GM18873 (cell line): ENCODE data around the gene SLC25A51.
"Not testable (repeated sequence)": the region's sequence is repeated elsewhere in the genome, so short reads cannot be mapped to it uniquely, and the experiment has no call there.

Experiments used
- ATAC-seq: cut with Tn5 transposase; IDR thresholded peaks from one replicate; pipeline ENCODE4 v1.9.1; 2021; ENCODE audit warnings: mild to moderate bottlenecking, moderate library complexity, moderate number of reproducible peaks; ENCODE audit not compliant: unreplicated experiment, low FRiP score

The SLC25A51 gene

GRCh38 chr9:37908283-37908682 is 4.4 kb upstream of the SLC25A51 start:
- ATAC-seq: no peak

GRCh38 chr9:37906312-37907239 is 2.6 kb upstream of the SLC25A51 start:
- ATAC-seq: no peak

GRCh38 chr9:37905776-37906175 is 1.8 kb upstream of the SLC25A51 start:
- ATAC-seq: no peak

- ATAC-seq: no peak
Observed at GRCh38 chr9:37905131-37905505, 1.2 kb upstream of the SLC25A51 start.

- ATAC-seq: no peak
Observed at GRCh38 chr9:37904445-37905130, 661 bp upstream of the SLC25A51 start.

GRCh38 chr9:37902796-37903646 is 906 bp downstream of the SLC25A51 start:
- peak; percentile 6 for ATAC-seq

GRCh38 chr9:37902131-37902530 is 1.8 kb downstream of the SLC25A51 start:
- no peak for ATAC-seq

GRCh38 chr9:37899041-37899440 is 4.9 kb downstream of the SLC25A51 start:
- ATAC-seq: no peak

- ATAC-seq: no peak
Observed at GRCh38 chr9:37897665-37898064, 6.3 kb downstream of the SLC25A51 start.

GRCh38 chr9:37892063-37892462 is 11.9 kb downstream of the SLC25A51 start:
- no peak for ATAC-seq

- not testable (repeated sequence) for ATAC-seq
Observed at GRCh38 chr9:37891042-37891441, 12.9 kb downstream of the SLC25A51 start.

- ATAC-seq: no peak
Observed at GRCh38 chr9:37889536-37889935, 14.4 kb downstream of the SLC25A51 start.

- not testable (repeated sequence) for ATAC-seq
Observed at GRCh38 chr9:37887977-37888583, 15.8 kb downstream of the SLC25A51 start.

- ATAC-seq: no peak
Observed at GRCh38 chr9:37880916-37881479, 22.9 kb downstream of the SLC25A51 start.

- ATAC-seq: no peak
Observed at GRCh38 chr9:37876376-37876775, 27.6 kb downstream of the SLC25A51 start.

- no peak for ATAC-seq
Observed at GRCh38 chr9:37873955-37874354, 30.0 kb downstream of the SLC25A51 start.

GRCh38 chr9:37870799-37871176 is 33.1 kb downstream of the SLC25A51 start:
- no peak for ATAC-seq

- no peak for ATAC-seq
Observed at GRCh38 chr9:37870081-37870798, 33.7 kb downstream of the SLC25A51 start.

- no peak for ATAC-seq
Observed at GRCh38 chr9:37862530-37862929, 41.4 kb downstream of the SLC25A51 start.
